Suppressor macrophage (primary cell): Measurements from ENCODE around the gene SFSWAP.
"Not testable (repeated sequence)": the region's sequence is repeated elsewhere in the genome, so short reads cannot be mapped to it uniquely, and the experiment has no call there.

Experiments used
- DNase-seq, 4 experiments: peaks; one replicate each; pipeline ENCODE4 v3.0.0-alpha.2; 2020 to 2022

SFSWAP gene

DNA sequence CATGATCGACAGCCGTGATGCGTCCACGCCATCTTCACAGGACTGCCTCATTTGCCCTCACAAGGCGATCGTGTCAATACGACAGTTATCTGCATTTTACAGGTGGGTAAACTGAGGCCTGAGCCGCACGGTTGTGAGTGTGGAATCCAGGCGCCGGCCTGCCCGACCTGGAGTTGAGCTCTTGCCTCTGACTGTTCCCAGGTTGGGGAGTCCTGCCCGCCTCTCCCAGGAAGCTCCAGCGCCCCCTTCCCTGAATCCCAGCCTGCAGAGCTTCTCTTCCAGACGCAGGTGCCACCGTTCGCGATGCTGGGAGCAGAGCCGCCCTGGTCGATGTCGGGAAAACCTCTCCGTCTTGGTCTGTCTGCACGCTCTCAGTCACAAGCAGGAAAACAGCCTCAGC is 31.1 kb upstream of the SFSWAP start:
- not testable (repeated sequence) for DNase-seq

DNA sequence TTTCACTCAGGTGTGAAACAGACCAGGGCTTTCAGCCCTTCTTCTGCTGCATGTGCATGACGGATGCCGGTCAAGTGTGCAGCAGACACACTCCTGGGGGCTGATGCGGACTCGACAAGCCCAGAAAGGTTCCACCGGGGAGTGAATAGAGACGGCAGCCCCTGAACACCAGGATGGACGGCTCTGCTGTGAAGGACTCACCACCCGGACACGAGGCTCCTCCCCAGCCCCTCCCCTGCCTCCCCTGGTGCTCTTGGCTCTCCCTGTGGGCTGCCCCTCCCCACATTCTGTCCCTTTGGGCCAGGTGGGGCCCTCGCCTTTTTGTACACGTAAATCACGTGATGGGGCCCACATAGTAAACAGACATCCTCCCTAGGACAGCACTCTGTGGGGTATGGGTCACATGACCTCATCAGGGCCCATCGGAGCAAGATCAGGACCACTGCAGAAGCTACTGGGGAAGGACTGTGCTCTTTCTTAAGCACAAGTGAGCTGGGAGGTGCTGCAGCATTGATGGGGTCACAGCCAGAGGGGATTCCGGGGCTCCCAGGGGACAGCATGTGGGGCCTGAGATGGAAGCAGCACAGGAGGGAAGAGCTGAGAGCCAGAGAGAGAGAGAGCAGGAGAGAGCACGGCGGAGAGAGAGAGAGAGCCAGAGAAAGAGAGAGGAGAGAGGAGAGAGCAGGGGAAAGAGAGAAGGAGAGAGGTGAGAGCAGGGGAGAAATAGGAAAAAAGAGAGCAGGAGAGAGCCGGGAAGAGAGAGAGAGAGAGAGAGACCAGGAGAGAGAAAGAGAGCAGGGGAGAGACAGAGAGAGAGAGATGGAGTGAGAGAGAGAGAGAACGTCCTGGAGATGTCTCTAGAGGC is 30.3 kb upstream of the SFSWAP start:
- DNase-seq: not testable (repeated sequence)

DNA sequence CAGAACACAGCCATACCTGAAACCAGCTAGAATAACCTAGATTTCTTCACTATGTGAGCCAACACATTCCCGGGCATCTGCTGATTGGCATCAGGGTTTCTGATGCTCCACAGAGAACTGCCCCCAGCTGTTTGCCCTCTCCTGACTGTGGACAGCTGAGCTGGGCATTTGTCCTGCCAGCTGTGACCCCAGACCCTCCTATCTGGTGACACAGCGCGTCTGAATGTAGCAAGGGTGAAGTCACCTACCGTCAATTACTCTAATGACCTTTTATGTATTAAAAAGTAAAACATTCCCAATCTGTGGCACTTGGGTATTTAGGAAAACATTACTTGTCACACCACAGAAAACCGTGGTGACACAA is 29.7 kb upstream of the SFSWAP start:
- DNase-seq: no peak

DNA sequence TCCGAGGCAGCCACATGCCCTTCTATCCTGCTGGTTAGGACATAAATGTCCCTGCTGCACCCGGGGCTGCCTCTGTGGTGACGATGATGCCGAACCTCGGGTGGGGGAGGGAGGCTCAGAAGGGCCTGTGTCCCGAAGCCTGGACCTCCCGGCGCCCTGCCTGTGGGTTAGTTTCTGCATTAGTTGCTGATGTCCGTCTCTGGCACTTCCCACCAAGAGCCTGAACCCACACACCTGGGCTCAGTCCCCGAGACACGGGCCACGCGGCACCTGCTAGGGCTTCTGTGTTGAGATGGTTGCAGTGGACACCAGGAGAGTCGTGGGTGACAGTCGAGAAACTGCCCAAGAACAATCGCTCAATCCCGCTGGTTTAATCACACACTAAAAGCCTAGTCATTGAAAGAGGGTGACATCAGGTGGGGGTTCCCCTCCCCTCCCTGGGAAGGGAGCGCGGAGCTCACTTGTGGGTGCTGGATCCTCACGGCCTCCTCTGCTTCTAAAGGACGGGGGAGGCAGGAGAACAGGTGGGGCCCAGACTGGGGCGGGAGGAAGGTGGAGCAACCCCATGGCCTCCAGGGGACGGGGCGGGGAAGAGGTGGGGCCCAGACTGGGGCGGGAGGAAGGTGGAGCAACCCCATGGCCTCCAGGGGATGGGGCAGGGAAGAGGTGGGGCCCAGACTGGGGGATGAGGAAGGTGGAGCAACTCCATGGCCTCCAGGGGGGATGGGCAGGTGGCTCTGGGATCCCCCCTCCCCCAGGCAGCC is 29.0 kb upstream of the SFSWAP start:
- peak; percentile 15 to 61 (median 48) for DNase-seq

DNA sequence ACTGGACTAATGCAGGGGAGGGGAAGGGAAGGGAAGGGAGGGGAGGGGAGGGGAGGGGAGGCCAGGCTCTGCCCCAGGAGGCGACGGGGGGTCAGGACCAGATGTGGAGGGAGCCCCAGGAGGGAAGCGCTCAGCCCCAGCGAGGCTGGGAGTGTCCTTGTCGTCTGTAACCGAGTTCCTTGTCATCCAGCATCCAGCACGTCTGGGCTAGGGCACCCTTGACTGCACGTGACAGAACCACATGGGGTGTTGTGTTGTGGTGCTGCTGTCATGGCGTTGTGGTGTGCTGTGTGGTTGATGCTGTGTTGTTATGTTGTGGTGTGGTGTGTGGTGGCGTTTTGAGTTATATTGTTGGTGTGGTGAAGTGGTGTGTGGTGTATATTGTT is 28.4 kb upstream of the SFSWAP start:
- peak in 1 of 4 experiments; percentile 6 for DNase-seq

DNA sequence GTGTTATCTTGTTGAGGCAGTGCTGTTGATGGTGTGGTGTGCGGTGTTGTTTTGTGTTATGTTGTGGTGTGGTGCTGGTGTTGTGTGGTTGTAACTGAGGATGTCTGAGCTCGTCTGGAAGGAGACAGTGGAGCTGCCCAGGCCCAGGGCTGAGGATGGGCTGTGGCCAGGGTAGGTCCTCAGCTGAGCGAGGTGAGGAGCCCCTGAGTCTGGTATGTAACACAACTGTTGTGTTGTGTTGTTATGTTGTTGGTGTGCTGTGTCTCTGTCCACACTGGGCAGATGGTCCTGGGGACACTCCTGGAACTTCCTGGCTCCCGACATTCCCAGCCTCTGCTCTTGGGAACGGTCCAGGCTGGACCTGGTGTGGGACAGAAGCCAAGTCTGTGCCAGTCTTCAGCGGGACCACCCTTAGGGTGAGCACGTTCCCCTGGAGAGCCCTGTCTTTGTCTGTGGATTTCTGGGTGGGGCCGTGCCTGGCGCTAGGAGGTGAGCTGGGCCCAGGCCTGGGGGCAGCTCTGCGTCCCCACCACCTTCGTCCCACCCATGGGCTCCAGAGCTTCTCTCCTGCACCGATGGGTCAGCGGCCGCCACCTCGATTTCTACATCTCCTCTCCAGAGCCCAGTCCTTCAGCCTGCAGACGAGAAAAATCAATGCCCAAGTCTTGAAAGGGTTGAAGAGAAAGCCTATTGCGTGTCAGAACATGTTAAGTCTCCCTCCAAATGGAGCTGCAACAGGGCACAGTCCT is 27.4 kb upstream of the SFSWAP start:
- no peak for DNase-seq

DNA sequence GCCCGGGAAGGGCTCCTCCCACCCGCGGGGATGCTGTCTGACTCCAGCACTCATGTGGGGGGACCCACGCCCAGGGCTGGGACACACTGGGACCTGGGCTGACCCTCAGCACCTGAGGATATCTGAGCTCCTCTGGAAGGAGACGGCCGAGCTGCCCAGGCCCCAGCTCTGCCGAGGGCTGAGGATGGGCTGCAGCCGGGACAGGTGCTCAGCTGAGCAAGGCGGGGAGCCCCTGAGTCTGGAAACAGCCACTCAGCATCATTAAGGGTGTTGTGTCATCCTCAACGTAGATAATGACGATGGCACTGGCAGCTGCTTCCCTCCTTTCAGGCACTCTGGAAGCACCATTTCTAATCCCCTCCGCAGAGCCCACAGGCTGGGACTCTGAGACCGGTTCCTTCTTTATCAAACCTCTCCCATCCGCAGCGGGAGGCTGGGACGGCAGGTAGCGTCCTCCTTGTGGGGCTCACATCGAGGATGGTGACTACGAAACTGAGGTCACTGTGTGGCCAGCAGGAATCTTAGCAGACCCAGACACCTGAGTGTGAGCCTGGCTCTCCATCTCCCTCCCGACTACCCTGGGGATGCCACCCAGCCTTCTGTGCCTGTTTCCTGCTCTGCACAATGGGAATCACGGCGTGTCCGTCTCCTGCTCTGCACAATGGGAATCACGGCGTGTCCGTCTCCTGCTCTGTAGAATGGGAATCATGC is 26.7 kb upstream of the SFSWAP start:
- DNase-seq: no peak

DNA sequence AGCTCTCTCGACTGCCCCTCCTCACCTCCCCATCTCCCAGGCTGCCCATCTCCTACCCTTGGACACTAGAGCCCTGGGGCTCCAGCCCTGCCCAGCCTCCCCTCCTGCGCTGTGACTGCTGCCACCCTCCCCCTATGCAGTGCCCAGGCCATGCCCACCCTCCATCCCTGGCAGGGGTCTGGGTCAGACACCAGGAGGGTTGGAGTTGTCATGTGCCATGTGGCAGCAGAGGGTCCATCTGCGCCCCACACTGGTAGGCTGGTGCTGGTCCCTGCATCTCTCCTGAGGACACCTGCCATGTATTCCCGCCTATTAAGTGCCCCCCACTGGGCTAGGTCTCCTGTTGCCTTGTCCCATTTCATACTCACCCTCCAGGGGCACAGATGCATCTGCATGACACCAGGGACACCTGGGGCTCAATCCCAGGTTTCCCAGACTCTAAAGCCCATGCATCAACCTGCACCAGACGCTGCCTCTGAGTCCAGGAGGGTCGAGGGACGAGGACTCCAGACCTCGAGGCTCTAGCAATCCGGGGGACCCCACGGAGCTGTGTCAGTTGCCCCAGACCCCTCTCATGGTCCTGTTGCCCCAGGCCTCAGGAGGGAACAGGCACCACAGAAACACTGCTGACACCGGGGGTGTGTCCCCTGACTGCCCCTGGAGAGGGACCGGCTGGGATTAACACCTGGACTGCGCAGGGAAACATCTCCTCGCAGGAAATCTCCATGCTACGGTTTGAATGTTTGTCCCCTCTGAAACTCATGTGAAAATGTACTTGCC is 23.4 kb upstream of the SFSWAP start:
- no peak for DNase-seq

DNA sequence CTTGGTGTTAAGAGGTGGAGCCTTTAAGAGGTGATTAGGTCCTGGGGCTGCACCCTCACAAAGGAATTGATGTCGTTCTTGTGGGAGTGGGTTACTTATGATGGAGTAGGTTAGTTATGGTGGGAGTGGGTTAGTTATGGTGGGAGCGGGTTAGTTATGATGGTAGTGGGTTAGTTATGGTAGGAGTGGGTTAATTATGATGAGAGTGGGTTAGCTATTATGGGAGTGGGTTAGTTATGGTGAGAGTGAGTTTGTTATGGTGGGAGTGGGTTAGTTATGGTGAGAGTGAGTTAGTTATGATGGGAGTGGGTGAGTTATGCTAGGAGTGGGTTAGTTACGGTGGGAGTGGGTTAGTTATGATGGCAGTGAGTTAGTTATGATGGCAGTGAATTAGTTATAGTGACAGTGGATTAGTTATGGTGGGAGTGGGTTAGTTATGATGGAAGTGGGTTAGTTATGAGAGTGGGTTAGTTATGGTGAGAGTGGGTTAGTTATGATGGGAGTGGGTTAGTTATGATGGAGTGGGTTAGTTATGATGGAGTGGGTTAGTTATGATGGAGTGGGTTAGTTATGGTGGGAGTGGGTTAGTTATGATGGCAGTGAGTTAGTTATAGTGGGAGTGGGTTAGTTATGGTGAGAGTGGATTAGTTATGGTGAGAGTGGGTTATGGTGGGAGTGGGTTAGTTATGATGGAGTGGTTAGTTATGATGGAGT is 22.6 kb upstream of the SFSWAP start:
- no peak for DNase-seq

DNA sequence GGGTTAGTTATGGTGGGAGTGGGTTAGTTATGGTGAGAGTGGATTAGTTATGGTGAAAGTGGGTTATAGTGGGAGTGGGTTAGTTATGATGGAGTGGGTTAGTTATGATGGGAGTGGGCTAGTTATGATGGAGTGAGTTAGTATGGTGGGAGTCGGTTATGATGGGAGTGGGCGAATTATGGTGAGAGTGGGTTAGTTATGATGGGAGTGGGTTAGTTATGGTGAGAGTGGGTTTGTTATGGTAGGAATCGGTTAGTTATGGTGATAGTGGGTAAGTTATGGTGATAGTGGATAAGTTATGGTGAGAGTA is 22.1 kb upstream of the SFSWAP start:
- no peak for DNase-seq

DNA sequence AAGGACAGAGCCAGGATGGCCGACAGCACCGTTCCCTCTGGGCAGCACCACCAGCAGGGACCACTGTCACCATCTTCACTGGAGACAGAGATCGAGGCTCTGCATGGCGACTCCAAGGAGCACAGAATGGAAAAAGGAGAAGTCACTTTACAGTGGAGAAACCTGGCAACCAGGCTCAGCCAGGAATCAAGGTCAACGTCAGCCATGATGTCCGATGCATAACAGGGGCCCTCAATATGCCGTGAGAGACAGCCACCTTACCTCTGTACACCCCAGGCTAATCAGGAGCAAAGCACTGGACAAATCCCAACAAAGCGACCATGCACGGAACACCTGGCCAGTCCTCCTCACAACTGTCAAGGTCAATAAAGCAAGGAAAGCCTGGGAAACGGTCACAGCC is 20.6 kb upstream of the SFSWAP start:
- DNase-seq: no peak

DNA sequence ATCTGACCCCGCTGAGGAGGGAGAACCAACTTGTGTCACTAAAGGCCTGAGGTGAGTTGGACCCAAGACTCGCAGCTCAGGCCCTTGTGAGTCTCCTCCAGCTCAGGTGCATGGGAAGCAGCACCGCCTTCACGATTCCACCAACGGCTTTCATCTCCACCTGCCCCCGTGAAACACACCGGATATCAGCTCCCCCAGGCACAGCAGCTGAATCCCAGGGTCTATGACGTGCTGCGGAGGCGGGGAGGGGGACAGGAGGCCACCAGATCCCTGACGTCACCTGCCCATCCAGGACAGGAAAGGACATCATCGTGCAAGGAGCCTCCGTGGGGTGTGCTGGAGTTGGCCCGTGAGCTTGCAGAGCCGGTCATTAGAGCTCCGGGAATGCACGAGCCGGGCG is 18.5 kb upstream of the SFSWAP start:
- DNase-seq: no peak

DNA sequence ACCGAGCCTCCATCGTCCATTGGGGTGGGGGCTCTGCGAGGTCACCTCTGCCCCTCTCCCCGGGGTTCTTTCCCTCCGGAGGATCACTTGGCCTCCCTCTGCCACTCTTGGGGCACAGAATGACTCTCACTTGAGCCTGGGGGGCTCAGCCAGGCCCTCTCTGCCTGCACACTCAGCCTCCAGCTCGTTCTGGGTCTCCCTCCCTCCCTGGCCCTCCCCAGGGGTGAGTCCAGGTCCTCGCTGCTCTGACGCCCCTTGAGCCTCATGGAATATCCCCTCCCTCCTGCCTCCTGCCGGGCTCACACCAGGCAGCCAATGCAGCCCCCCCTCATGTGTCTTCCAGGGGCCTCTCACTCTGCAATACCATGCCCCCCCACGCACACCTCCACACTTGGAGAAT is 17.7 kb upstream of the SFSWAP start:
- no peak for DNase-seq

DNA sequence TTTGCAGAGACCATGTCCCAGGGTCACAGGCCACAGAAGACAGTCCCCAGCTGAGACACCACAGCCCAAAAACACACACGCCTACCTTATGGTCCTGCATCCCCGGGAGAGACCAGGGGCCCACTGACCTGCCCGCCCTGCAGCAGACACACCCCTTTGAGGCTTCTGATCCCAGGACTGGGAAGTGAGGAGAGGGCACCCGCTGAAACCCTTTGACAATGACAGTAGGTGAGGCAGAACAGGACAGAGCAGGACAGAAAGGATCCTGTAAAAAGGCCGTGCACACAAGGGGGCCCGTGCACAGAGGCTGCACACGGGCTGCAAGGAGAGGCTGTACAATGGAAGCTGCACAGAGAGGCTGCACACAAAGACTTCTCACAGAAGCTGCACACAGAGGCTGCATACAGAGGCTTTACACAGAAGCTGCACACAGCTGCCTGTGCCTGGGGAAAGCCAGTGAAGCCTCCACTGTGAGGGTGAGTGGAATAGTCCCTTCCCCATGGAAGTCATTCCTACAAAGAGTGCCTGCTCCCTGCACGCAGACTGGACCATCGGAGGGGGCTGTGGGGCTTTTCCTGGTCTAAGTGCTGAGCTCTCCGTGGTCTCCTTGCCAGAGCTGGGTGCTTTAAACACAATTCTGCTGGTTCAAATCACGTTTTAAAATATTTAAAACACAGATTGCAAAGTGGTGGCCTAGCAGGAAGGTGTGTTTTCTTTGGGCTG is 16.6 kb upstream of the SFSWAP start:
- DNase-seq: no peak

DNA sequence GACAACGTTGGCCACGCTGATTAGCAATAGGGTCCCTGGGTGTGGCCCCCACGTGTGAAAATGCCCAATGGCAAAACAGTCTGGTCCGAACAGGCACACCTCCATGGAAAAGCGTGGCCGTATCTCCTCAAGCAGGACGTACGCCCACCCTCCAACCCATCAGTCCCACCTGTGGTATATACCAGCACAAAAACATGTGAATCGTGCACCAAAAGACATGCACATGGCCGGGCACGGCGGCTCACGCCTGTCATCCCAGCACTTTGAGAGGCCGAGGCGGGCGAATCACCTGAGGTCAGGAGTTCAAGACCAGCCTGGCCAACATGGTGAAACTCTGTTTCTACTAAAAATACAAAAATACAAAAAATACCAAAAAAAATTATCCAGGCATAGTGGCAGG is 14.9 kb upstream of the SFSWAP start:
- no peak for DNase-seq

DNA sequence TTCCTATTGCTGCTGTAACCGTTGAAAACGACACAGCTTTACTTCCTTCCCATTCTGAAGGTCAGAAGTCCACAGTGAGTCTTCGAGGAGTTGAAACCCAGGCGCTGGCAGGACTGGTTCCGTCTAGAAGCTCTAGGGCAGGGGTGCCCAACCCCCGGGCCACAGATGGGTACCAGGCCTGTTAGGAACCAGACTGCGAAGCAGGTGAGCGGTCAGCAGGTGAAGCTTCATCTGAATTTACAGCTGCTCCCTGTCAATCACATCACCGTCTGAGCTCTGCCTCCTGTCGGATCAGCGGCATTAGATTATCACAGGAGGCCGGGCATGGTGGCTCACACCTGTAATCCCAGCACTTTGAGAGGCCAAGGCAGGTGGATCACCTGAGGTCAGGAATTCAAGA is 12.6 kb upstream of the SFSWAP start:
- peak in 1 of 4 experiments; percentile 9 for DNase-seq

DNA sequence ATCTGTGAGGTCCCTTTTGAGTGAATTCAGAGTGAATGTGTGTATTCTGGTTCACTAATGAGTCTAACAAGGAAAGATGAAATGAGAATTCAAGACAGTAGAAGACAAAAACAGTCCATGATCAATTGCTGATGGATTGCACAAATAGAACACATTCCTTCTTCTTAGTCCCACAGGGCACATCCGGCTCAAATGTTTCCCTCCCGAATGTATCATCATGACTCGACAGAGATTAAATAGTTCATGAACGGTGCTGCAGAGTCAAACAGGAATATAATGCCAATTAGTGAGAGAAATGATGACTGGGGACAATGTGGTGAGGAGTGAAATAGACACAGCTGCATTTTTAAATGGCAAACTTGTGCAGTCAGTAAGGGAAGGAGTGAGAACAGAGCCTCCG is 11.5 kb upstream of the SFSWAP start:
- DNase-seq: no peak

DNA sequence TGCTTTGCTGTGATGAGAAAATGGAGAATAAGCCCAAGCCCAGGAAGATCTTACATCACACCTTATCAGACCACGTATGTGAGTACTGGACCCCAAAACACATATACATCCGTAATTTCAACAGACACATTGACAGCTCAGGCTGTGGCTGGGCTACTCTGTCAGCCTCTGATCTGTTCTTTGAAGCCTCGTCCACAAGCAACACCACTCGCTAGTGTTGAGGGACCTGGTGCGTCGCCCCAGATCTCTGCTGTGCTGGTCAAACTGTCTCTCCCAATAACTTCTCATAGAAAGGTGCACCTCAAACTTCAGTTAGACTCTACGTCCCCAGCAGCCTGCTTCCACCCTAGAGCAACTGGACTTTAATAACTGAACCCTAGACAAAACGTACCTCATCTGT is 10.6 kb upstream of the SFSWAP start:
- DNase-seq: no peak

DNA sequence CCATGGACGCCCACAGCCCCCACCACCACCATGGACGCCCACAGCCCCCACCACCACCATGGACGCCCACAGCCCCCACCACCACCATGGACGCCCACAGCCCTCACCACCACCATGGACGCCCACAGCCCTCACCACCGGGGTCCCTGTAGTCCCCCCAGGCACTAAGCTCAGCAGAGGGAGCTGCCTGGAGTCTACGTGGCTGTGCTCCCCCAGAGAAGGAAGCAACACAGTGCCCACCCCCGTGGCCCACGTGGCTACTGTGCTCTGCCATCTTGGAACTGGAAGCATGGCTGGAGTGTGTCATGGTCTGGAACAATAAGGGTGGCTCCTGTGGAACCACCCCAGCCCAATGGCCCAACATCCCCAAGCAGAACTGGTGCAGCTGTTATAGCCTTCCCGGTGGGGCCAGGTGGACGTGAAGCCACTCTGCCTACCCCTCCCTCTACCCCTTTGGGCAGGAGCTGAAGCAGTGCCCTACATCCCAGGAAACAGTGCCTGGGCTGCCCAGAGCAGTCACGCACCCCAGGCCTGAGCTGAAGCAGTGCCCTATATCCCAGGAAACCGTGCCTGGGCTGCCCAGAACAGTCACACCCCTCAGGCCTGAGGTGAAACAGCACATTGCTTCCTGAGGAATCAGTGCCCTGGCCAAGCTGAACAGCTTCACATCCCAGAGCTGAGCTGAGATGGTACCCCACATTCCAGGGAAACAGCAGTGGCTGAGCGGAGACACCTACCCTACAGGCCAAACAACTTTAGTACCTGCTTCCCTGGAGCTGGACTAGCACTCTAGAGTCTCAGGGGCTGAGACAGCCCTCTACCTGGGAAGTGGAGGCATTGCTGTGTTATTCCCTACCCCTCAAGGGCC is 9.0 kb upstream of the SFSWAP start:
- DNase-seq: no peak

DNA sequence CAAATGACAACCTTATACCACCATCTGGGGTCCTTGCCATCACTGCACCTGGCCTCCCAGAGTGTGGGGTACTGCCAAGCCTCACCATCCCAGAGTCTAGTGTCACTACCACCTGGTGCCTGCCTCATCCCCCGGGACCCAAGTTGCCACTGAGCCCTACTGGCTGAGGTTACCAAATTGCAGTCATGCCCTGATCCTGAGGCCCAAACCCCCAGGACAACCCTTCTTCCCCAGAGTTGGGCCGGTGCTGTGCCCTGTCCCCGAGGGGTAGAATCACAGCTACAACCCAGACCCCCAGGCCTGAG is 8.4 kb upstream of the SFSWAP start:
- DNase-seq: no peak
